ENCODE measurements around the gene FIGN.

FIGN gene

GRCh38 chr2:163611557-163611906 is 124.3 kb downstream of the FIGN start:
- no peak for DNase-seq (ENCODE audit: low read depth)

DNA sequence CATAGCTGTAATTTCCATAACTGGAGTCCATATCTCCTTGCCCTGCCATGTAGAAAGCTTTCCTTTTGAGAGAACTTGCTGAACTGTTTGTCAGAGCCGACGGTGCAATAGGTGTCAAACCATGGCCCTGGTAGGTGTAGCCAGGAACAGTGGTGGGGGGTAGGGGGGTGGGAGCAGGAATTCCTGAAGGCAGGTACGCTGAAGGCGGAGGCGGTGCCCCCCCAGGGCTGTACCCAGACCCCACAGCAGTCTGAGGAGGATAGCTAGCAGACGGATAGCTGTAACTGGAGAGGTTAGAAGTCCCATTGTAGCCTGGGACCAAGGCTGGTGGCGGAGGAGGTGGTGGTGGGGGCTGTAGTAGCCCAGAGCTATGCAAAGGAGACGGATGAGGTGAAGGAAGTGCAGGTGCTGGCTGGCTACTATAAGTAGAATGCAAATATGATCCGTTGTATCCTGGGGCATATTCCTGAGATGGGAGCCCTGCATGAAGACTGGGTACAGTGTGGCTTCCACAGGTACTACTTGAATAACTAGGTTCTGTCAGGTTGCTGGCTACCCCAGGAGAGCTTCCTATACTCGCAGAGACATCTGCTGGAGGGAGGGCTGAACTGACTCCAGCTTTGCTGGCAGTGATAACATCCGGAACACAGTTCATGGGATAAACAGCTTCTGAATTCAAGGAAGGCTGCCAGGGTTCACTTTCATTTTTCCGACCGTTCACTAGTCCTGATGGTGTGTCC is 124.8 kb downstream of the FIGN start:
- no peak for DNase-seq (ENCODE audit: low read depth)

DNA sequence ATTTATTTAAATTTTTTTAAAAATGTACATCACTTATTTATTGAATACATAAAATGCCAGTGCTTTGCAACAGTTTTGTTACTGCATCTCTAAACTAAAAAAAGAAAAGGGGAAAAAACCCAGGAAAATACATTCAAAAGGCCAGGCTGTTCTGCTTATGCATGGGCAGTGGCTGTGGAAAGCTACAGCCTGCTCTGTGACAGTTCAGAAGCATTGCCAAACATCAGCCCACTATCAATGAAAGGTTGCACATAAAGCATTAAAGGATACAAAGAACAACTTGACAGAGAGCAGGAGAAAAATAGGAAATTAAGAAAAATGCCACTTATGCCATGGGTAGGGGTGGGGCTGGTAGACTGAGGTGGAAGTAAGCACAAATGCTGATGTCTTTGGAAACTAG is 128.2 kb downstream of the FIGN start:
- no peak for DNase-seq (ENCODE audit: low read depth)

DNA sequence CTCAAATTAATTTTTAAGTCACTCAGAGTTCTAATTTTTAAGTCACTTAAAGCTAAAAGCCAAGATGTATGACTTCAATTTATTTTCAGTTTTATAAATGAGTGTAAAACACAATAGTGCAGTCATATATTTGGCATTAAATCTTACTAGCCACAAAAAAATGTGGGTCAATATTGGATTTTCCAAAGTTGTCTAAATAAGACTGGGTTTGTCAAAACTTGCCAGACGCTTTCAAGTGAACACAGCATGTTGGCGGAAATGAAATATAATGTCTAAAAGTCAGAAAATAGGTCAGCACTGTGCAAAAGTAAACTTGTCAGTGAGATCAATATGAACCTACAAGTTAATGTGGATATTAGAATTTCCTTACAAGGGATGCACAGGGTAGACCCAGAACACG is 128.9 kb downstream of the FIGN start:
- DNase-seq (ENCODE audit: low read depth) = no peak

GRCh38 chr2:163605779-163606178 is 130.0 kb downstream of the FIGN start:
- DNase-seq (ENCODE audit: low read depth) = no peak

DNA sequence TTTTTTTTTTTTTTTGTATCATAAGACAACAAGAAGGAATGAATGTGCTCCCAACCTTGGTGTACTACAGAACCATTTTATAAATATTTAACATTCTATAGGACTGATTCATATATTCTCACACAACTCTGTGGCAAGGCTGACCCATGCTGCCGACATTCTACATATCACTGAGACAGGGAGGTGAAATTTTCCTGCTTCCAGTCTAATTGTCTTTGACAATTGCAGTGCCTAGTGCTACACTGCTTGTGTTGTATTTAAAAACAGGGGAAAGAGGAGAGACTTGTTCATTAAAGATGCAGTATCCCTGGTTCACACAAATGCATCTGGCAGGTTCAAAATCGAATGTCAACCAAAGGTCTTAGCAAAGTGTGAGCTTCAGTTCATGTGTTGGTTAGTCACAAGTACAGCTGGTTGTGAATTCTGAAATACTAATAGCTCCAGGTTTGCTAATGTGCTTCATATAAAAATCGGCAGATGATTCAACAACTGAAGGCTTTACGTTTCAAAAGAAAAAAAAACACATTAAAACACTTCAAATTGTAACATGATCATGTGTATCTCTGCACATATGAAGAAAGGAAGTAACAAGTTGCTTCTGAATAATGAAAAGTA is 130.8 kb downstream of the FIGN start:
- DNase-seq (ENCODE audit: low read depth) = no peak

DNA sequence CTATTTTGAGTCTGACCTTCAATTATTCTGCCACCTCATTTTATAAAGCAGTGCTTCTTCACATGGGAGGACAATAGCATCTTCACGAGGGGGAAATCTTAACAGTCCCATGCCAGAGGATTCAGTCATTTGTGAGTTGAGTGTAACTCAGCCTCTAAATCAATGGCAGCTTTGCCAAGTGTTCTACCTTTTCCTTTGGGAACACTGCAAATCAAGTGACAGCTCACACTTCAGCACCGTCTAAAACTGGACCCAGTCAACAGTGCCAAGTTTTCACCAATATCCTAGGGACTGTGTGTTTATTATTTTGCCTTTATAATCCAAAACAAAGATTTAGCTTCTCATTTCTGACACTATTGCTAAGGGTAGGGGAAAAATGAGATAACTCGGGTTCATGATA is 133.6 kb downstream of the FIGN start:
- no peak for DNase-seq (ENCODE audit: low read depth)

GRCh38 chr2:163601377-163601776 is 134.4 kb downstream of the FIGN start:
- DNase-seq (ENCODE audit: low read depth) = no peak

- no peak for DNase-seq (ENCODE audit: low read depth)
Observed at GRCh38 chr2:163600801-163601200, 135.0 kb downstream of the FIGN start.

DNA sequence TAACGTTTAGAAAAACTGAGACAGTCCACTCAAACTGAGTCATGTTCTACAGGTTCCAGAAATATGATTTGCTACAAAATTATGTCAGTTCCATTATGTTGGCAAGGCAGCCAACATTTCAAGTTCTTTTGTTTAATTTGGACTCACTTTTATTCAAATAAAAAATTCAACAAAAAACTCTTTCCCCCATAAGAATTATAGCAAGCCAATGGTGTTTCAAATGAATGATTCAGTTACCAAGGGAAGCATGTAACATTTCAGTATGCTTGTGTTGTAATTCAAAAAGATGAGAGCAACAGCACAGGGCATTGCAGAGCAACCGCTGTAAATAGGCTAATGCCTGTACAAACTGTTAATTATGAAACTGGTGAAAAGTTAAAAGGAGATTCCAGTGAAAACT is 140.8 kb downstream of the FIGN start:
- no peak for DNase-seq (ENCODE audit: low read depth)

- no peak for DNase-seq (ENCODE audit: low read depth)
Observed at GRCh38 chr2:163594497-163594896, 141.3 kb downstream of the FIGN start.

DNA sequence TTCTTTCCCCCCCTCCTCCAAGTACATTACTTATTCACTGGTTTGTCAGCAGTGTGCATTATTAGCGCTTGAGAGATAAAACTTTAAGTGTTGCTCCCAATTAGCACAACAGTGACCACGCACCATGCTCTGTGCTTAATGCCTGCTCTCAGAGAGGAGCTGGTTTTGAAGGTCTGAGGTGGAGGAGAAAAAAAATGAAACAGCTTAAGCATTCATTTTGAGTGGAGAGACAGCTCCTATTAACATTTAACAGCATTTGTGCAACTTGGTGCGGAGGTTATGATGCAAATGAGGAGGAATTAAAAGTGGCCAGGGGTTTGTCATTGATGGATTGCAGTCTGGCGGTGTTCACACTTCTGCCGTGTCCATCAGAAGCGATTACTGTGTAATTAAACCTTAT is 141.8 kb downstream of the FIGN start:
- no peak for DNase-seq (ENCODE audit: low read depth)

DNA sequence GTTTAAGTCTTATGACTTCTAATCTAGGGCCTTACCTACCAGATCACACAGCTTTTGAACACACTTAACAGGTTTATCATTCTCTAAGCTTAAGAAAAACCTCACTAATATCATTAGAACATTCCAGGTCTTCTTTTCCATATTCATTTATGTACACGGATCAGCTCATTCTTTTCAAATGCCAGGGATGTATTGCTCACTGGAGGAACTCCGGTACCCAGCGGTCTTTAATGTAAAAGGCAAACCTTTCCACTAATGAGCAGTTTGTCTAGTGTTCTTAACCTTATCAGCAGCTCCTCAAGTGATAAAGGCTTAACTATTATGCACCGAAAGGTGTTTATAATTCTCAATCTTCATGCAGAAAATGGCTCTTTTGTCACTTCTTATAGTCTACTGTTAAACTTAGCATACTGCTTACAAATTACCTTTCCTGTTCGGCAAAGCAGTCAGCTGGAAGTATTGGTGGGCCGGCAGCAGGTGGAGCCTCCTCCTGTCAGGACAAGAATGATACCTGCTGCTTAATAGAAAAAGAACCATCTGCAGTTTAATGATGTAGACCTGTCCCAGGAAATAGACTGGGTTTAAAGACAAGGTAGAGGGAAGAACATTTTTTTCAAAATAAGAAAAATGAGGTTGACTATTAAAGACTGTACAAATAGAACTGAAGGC is 142.7 kb downstream of the FIGN start:
- DNase-seq (ENCODE audit: low read depth) = no peak

DNA sequence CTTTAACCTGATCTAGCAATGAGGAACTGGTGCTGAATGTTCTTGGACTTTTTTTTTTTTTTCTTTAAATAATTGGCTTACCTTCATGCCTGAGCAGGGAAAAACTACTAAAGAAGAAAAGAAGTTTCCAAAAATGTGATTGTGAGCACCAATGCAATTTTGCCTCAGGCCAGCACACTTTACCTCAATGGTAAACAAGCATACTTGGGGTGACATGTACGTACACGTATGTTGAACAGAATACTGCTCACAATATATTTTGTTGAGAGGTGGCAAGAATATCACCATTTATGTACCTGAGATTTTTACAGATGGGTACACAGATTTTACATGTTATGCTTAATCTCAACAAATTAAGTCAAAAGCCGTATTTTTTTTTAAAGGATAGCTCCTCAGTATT is 144.3 kb downstream of the FIGN start:
- no peak for DNase-seq (ENCODE audit: low read depth)

- DNase-seq (ENCODE audit: low read depth) = no peak
Observed at GRCh38 chr2:163580757-163581156, 155.1 kb downstream of the FIGN start.

DNA sequence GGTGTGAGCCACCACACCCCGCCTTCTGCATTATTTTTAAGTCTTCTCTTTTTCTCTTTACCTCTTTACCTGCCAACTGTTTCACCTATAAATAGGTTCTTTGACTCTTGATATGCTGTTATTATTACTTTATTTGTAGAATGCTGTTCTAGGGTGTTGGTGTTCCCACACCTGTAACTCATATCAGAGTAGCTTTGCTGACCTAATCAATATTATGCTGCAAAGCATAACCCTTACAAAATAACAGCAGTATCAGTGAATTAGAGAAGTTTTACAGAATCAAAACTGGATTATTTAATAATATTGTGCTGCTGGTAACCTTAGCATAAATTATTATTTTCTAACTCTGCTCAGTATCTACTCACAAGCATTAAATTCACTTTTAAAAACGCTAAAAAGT is 161.5 kb downstream of the FIGN start:
- no peak for DNase-seq (ENCODE audit: low read depth)

GRCh38 chr2:163573652-163574051 is 162.2 kb downstream of the FIGN start:
- no peak for DNase-seq (ENCODE audit: low read depth)

DNA sequence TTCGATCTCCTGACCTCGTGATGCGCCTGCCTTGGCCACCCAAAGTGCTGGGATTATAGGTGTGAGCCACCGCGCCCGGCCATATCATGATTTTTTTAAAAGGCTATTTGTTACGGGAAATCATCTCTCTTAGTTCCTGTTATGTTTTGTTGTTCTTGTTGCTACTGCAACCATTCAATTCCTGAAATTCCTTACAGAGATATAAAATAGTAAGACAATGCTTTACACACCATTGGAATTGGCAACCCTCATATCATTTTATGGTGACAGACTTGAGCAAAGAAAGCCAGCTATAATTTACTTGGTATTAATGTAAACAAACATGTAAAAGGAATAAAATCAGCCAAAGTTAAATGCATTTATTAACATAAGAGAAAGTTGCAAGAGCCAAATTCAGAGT is 163.0 kb downstream of the FIGN start:
- no peak for DNase-seq (ENCODE audit: low read depth)

DNA sequence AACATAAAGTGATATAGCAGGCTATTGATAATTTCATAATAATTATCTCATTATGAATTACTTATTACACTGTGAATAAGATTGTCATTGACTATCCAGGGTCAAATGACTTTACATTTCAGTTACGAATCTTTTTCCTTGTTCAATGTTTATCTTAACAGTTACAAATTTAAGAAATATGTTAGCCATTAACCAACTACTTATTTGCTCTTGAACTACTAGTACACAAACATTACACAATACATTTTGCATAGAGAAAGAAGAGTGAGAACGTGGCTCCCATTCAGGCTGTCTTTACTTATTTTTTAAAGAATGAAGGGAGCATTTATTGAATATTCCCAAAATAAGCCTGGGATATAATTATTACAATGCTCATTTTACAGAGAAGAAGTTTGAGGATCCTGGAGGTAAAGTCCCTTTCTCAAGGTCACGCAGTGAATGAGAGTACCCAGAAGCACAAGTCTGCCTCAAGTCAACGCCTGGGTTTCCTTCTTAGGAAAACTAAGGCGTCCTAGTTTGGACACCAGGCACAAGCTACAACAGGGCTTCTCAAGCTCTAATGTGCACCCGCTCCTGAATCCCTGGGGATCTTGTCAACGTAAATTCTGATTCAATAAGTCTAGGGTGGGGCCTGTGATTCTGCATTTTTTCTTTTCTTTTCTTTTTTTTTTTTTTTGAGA is 164.2 kb downstream of the FIGN start:
- DNase-seq (ENCODE audit: low read depth) = no peak

GRCh38 chr2:163570391-163570790 is 165.4 kb downstream of the FIGN start:
- no peak for DNase-seq (ENCODE audit: low read depth)

DNA sequence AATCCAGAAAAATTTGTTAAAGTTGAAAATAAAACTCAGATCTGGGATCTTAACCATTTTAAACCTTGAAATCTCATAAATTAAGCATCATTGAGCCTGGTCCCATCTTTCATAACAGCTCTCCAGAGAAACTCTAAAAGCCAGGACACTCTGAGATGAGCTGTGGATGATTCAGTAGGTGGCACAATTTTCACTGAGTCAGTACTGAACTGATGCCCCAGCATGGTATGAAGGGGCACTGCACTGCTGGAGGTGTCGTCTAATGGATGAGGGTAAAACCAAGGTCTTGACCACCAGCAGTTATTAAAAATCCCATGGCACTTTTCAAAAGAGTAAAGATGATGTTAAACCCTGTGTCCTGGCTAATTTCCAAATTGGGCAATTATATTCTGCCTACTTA is 170.6 kb downstream of the FIGN start:
- no peak for DNase-seq (ENCODE audit: low read depth)

DNA sequence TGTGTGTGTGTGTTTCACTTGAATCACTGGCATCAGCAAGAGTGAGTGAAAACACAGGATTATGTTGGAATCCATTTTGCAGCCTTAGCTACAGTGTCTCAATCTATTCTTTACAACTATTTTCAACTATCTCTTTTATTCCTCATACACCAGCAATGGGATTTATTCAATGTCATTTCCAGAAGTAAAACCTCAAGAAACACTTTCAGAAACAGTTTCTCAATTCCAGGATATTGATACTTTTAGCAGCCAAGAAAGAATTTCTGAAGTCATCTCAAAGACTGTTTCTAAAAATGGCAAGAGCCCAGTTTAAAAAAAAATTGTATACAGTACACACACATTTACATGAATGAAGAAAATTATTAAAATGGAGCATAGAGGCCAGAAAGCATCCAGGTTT is 171.6 kb downstream of the FIGN start:
- no peak for DNase-seq (ENCODE audit: low read depth)

GRCh38 chr2:163563336-163563735 is 172.5 kb downstream of the FIGN start:
- no peak for DNase-seq (ENCODE audit: low read depth)
